Measurements from ENCODE around the gene HGS.

The HGS gene

GRCh38 chr17:81687770-81688541, 4.1 kb downstream of the HGS start:
- peak; percentile 98 for DNase-seq

- no peak for DNase-seq
These were observed 4.8 kb downstream of the HGS start for GRCh38 chr17:81688616-81689015.

GRCh38 chr17:81690066-81690465, 6.3 kb downstream of the HGS start:
- DNase-seq = no peak

- no peak for DNase-seq
These were observed 6.7 kb downstream of the HGS start for GRCh38 chr17:81690549-81690948.

- DNase-seq = no peak
These were observed 7.4 kb downstream of the HGS start for GRCh38 chr17:81691196-81691595.

- DNase-seq = no peak
These were observed 7.8 kb downstream of the HGS start for GRCh38 chr17:81691608-81692007.

GRCh38 chr17:81693509-81694210, 9.8 kb downstream of the HGS start:
- no peak for DNase-seq

GRCh38 chr17:81694810-81695209, 11.0 kb downstream of the HGS start:
- no peak for DNase-seq

- DNase-seq = no peak
These were observed 11.4 kb downstream of the HGS start for GRCh38 chr17:81695211-81695610.

- no peak for DNase-seq
These were observed 12.0 kb downstream of the HGS start for GRCh38 chr17:81695801-81696200.

GRCh38 chr17:81696218-81696941, 12.6 kb downstream of the HGS start:
- no peak for DNase-seq

GRCh38 chr17:81697261-81698044, 13.6 kb downstream of the HGS start:
- DNase-seq = no peak

GRCh38 chr17:81700353-81701287, 16.8 kb downstream of the HGS start:
- no peak for DNase-seq

- DNase-seq = no peak
These were observed 17.7 kb downstream of the HGS start for GRCh38 chr17:81701288-81702071.

- DNase-seq = peak; percentile 91
These were observed 19.3 kb downstream of the HGS start, which contains the start of gene MRPL12 for GRCh38 chr17:81702934-81703746. Gene MRPL12, plus strand, starts transcription at chr17:81703367. Its CDS starts 135 bp downstream, at chr17:81703502.

GRCh38 chr17:81703747-81704654, 20.2 kb downstream of the HGS start:
- no peak for DNase-seq

GRCh38 chr17:81705518-81706231, 21.9 kb downstream of the HGS start:
- no peak for DNase-seq

- no peak for DNase-seq
These were observed 22.4 kb downstream of the HGS start for GRCh38 chr17:81706232-81706611.
